SK-N-DZ (cell line): ENCODE data around the gene KRT26.

Experiments
- DNase-seq: peaks from one replicate; pipeline ENCODE4 v3.0.0-alpha.2; 2015; ENCODE audit warnings: low spot score

KRT26 gene

DNA sequence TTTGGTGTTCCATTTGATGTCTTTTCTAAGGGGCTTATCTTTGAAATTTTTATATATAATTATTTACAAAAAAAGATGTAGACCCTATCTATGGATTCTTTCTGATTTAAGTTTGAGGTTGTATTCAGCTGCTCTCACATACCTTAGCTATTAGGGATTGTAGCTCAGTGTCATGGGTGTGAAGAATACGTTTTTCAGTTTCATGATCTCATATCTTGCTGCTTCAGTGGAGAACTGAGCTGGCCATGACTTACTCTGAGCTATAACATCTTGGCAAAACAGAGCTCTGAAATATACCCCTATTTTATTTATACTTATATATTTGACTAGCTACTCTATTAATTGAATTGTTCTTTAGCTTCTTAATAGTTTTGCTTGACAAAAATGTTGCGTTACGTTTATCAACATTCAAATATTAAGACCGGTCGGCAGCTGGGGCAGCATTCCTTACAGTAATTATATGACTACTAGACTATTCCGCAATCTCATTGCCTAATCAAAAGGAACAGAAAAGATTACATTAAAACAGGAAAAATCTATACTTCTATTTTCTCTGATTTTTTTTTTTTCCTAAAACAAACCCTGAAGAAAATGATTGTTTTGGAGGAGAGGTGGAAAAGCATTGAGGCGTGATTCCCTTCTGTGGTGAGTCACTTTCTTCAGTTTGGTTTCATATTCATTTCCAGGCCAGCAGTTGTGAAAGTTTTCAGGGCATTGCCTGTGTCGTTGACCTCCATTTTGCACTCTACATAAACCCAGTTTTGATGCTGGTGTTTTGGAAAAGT, 44.4 kb downstream of the KRT26 start:
- no peak for DNase-seq

DNA sequence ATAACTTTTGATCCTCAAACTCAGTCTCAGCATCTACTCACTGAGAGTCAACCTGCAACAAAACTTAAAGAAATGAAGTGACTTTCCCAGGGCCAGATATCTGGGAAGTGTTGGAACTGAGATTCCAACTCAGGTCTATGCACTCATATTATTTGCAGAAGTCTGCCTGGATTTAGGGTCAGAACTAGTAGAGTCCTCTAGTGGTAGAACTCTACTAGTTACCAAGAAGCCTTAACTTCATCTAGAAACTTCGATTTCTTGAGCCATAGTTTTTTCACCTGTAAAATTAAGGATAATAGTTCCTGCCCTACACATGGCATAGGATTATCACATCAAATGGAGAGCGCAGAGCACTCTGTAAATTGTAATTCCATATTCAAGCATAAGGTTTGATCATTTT, 45.1 kb downstream of the KRT26 start:
- no peak for DNase-seq

DNA sequence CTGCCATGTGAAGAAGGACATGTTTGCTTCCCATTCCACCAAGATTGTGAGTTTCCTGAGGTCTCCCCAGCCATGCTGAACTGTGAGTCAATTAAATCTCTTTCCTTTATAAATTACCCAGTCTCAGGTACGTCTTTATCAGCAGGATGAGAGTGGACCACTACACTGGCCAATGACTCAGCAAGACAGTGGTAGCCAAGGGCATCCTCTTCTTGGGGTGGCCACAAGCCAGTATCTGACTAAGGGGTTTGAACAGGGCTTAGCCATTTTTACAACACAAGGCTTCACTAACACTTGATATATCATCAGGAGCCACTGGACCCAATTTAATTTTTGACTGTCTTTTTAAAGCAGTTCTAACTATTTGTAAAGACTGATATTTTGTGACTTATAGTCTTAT, 47.3 kb downstream of the KRT26 start:
- no peak for DNase-seq

DNA sequence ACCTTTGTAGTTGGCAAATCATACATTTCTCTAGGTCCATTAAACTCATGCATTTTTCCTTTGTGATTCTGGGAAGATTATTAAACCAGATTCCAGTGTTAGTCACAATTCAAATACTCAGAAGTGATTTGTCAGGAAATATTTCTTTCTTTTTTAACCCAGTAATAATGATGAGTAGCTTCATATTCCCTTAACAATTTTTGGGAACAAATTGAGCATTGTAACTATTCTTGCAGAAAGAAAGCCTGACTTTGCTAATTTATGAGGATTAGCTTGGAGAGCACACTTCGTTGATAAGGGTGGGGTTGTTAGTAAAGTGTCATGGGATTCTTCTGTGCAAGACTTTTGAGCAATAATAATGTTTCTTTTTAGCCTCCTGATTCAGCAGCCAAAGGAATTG, 49.8 kb downstream of the KRT26 start:
- no peak for DNase-seq

GRCh38 chr17:40720899-40721298, 51.1 kb downstream of the KRT26 start:
- no peak for DNase-seq

DNA sequence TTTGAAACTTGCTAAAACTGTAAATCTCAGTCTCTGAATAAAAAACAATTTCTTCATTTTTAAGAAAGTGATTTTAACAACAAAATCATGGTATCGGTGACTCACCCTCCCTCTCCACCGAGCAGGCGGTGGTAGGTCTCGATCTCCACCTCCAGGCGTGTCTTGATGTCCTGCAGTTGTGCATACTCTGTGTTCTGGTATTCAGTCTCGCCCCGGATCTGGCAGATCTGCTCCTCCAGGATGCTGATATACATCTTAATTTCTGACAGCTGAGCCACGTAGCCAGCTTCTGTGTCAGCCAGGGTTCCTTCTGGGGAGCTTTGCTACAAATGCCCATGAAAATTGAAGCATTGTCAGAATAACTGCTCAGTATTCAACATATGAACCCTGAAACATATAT, 53.1 kb downstream of the KRT26 start:
- DNase-seq: peak; percentile 24

DNA sequence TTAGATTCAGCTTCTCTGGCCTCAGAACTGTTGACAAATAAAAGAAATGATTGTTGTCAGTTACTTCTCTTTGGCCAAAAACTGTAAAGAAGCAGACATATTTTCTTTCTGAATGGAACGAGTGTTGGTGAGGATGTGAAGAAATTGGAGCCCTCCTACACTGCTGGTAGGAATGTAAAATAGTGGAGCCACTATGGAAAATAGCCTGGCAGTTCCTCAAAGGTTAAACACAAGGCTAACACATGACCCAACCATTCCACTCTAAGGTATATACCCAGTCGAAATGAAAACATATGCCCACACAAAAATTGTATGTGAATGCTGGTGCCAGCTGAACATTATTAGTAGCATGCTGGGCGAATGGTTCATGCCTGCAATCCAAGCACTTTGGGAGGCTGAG, 54.2 kb downstream of the KRT26 start:
- DNase-seq: no peak
